Activated naive CD4-positive, alpha-beta T cell treated with Interleukin-2 at 50 U/mL for 16 hours (primary cell): ENCODE measurements around the gene TECTB.

ENCODE experiments used
- DNase-seq: peaks from one replicate; pipeline ENCODE4 v3.0.0-alpha.2; 2020

The TECTB gene

GRCh38 chr10:112349521-112350085 is 66.4 kb downstream of the TECTB start:
- DNase-seq, result no peak

- DNase-seq, result no peak
Observed at GRCh38 chr10:112351146-112351545, 67.9 kb downstream of the TECTB start.

- DNase-seq, result no peak
Observed at GRCh38 chr10:112352044-112352443, 68.8 kb downstream of the TECTB start.

GRCh38 chr10:112353046-112353445 is 69.8 kb downstream of the TECTB start:
- DNase-seq, result no peak
